Skin epidermis (tissue), 12 donors: Measurements from ENCODE around the gene NLRP14.

ENCODE experiments used
- H3K27ac ChIP-seq, 21 experiments: fragments of 200-600 bp; sonication (generic) in 11 of 21; one replicate each; pipeline ENCODE4 v1.5.0; 2020; ENCODE audit warnings: mild to moderate bottlenecking in 3 of 21, inconsistent platforms in 2 of 21, moderate library complexity in 2 of 21
- H3K4me3 ChIP-seq, 7 experiments: fragments of 200-600 bp; sonication (generic) in 2 of 7; one replicate each; pipeline ENCODE4 v1.5.0; 2020; ENCODE audit warnings: inconsistent platforms in 2 of 7, mild to moderate bottlenecking in 2 of 7, moderate library complexity in 1 of 7

The NLRP14 gene

GRCh38 chr11:7056828-7057513 is 36.7 kb downstream of the NLRP14 start:
- Histone ChIP-seq H3K27ac (no peak overlapping the region), H3K4me3 (no peak overlapping the region)

- Histone ChIP-seq H3K4me3 (no peak overlapping the region), H3K27ac (no peak overlapping the region)
Observed at GRCh38 chr11:7057641-7058040, 37.4 kb downstream of the NLRP14 start.

- H3K4me3 ChIP-seq: no peak overlapping the region
- H3K27ac ChIP-seq: no peak overlapping the region
Observed at GRCh38 chr11:7060868-7061267, 40.6 kb downstream of the NLRP14 start.

- H3K4me3 ChIP-seq: no peak overlapping the region
- no peak overlapping the region for H3K27ac ChIP-seq
Observed at GRCh38 chr11:7062534-7062933, 42.3 kb downstream of the NLRP14 start.

GRCh38 chr11:7072401-7073028 is 52.2 kb downstream of the NLRP14 start:
- no peak overlapping the region for H3K4me3 ChIP-seq
- H3K27ac ChIP-seq: no peak overlapping the region

- Histone ChIP-seq H3K27ac (no peak overlapping the region), H3K4me3 (no peak overlapping the region)
Observed at GRCh38 chr11:7077101-7077500, 56.8 kb downstream of the NLRP14 start.

- Histone ChIP-seq H3K4me3 (no peak overlapping the region), H3K27ac (no peak overlapping the region)
Observed at GRCh38 chr11:7079545-7080135, 59.4 kb downstream of the NLRP14 start.

- H3K27ac ChIP-seq: no peak overlapping the region
- no peak overlapping the region for H3K4me3 ChIP-seq
Observed at GRCh38 chr11:7080900-7081299, 60.6 kb downstream of the NLRP14 start.

- Histone ChIP-seq H3K4me3 (no peak overlapping the region), H3K27ac (no peak overlapping the region)
Observed at GRCh38 chr11:7081441-7081840, 61.2 kb downstream of the NLRP14 start.

GRCh38 chr11:7088921-7089320 is 68.6 kb downstream of the NLRP14 start, which contains the start of gene RBMXL2:
Gene RBMXL2 (plus strand): TSS chr11:7088998. CDS start chr11:7089121, 123 bp downstream.
- no peak within 1 kb of the TSS for H3K4me3 ChIP-seq
- H3K27ac ChIP-seq: no peak within 1 kb of the TSS

GRCh38 chr11:7089328-7090251 is 69.3 kb downstream of the NLRP14 start:
- Histone ChIP-seq H3K4me3 (no peak overlapping the region), H3K27ac (no peak overlapping the region)

- H3K27ac ChIP-seq: no peak overlapping the region
- no peak overlapping the region for H3K4me3 ChIP-seq
Observed at GRCh38 chr11:7098235-7098832, 78.1 kb downstream of the NLRP14 start.

- Histone ChIP-seq H3K4me3 (no peak overlapping the region), H3K27ac (no peak overlapping the region)
Observed at GRCh38 chr11:7115780-7116179, 95.5 kb downstream of the NLRP14 start.

GRCh38 chr11:7116370-7116769 is 96.1 kb downstream of the NLRP14 start:
- no peak overlapping the region for H3K27ac ChIP-seq
- no peak overlapping the region for H3K4me3 ChIP-seq
